IMR-90 (cell line): Measurements from ENCODE around the gene CELF5. TPM values are rescaled to one million over a fixed set of nuclear protein-coding genes. Genes with fewer than 3 reads are reported as not detected.

Experiments used
- ATAC-seq: fragments of 200-7000 bp; cut with Tn5 transposase; 2 replicates; pipeline ENCODE4 v1.9.1; 2020; ENCODE audit warnings: low read depth, mild to moderate bottlenecking, moderate library complexity
- BruUV-seq: library from RNA; stranded (reverse); fragments of 400-500 nt; replicated peaks from 2 replicates; lab custom pipeline; 2021; lab: Mats Ljungman, UMichigan
- CTCF ChIA-PET: fragments of 300-600 bp; formaldehyde crosslinking; extraction: SDS; loops from one replicate; lab custom pipeline; 2021; ENCODE audit warnings: antibody characterized with exemption; lab: Yijun Ruan, JAX
- POLR2A ChIA-PET: fragments of 300-600 bp; sonication (Branson Sonifier 250); formaldehyde crosslinking; loops from one replicate; lab custom pipeline; 2022; ENCODE audit warnings: antibody characterized with exemption; ENCODE audit not compliant: unreplicated experiment; lab: Charles Lee
- DNase-seq: peaks from one replicate; pipeline ENCODE4 v3.0.0; 2013
- H2AFZ ChIP-seq: replicated peaks from 2 replicates; pipeline ENCODE3; 2013; ENCODE audit warnings: low read length, mild to moderate bottlenecking; ENCODE audit not compliant: poor library complexity
- H2AK5ac ChIP-seq: 2 replicates; pipeline ENCODE4 v1.6.1; 2013; ENCODE audit warnings: low read depth, low read length, inconsistent platforms
- H2AK9ac ChIP-seq: replicated peaks from 2 replicates; pipeline ENCODE3; 2013; ENCODE audit warnings: mild to moderate bottlenecking, low read depth, low read length, moderate library complexity; ENCODE audit not compliant: poor library complexity
- H2BK120ac ChIP-seq: 2 replicates; pipeline ENCODE4 v1.6.1; 2013; ENCODE audit warnings: low read depth, low read length, inconsistent platforms
- H2BK15ac ChIP-seq: 3 replicates; pipeline ENCODE4 v1.6.1; 2013; ENCODE audit warnings: low read depth, low read length, inconsistent platforms
- H2BK20ac ChIP-seq: 2 replicates; pipeline ENCODE4 v1.6.1; 2013; ENCODE audit warnings: low read depth, mild to moderate bottlenecking, inconsistent platforms, low read length, moderate library complexity
- H2BK5ac ChIP-seq: 2 replicates; pipeline ENCODE4 v1.6.1; 2013; ENCODE audit warnings: mild to moderate bottlenecking, low read depth, low read length, inconsistent platforms; ENCODE audit not compliant: poor library complexity, severe bottlenecking
- H3K14ac ChIP-seq: replicated peaks from 2 replicates; pipeline ENCODE4 v1.6.1; 2013; ENCODE audit warnings: low read depth, low read length, inconsistent platforms
- H3K18ac ChIP-seq: 2 replicates; pipeline ENCODE4 v1.6.1; 2013; ENCODE audit warnings: low read depth, low read length, control low read depth
- H3K23ac ChIP-seq: 2 replicates; pipeline ENCODE4 v1.6.1; 2013; ENCODE audit warnings: low read depth, low read length, inconsistent platforms
- H3K27ac ChIP-seq: 2 replicates; pipeline ENCODE4 v1.5.1; 2013; ENCODE audit warnings: mild to moderate bottlenecking, control low read depth, low read length; ENCODE audit not compliant: insufficient read depth
- H3K27me3 ChIP-seq: 2 replicates; pipeline ENCODE4 v1.6.1; 2013; ENCODE audit warnings: low read length; ENCODE audit not compliant: control insufficient read depth, insufficient read depth
- H3K36me3 ChIP-seq: 2 replicates; pipeline ENCODE4 v1.6.1; 2013; ENCODE audit warnings: low read length, mixed read lengths; ENCODE audit not compliant: control insufficient read depth, insufficient read depth
- H3K4ac ChIP-seq: 2 replicates; pipeline ENCODE4 v1.6.1; 2013; ENCODE audit warnings: low read depth, low read length, inconsistent platforms
- H3K4me1 ChIP-seq: 2 replicates; pipeline ENCODE4 v1.6.1; 2013; ENCODE audit warnings: low read length, mixed read lengths; ENCODE audit not compliant: control insufficient read depth, insufficient read depth
- H3K4me2 ChIP-seq: 2 replicates; pipeline ENCODE4 v1.6.1; 2013; ENCODE audit warnings: low read depth, mild to moderate bottlenecking, control low read depth, low read length, moderate library complexity
- H3K4me3 ChIP-seq: 2 replicates; pipeline ENCODE4 v1.5.1; 2013; ENCODE audit warnings: low read depth, mild to moderate bottlenecking, control low read depth, low read length, moderate library complexity; ENCODE audit not compliant: insufficient read depth
- H3K56ac ChIP-seq: 2 replicates; pipeline ENCODE4 v1.6.1; 2013; ENCODE audit warnings: low read length, inconsistent platforms; ENCODE audit not compliant: insufficient read depth; ENCODE audit errors: extremely low read depth
- H3K79me1 ChIP-seq, 2 experiments: 2 replicates each; pipeline ENCODE4 v1.6.1; 2013; ENCODE audit warnings: low read length in 2 of 2, inconsistent platforms in 1 of 2, low read depth in 1 of 2
- H3K9ac ChIP-seq: 2 replicates; pipeline ENCODE4 v1.6.1; 2013; ENCODE audit warnings: low read depth, low read length, control low read depth
- H3K9me1 ChIP-seq: 2 replicates; pipeline ENCODE4 v1.6.1; 2013; ENCODE audit warnings: low read length, inconsistent platforms; ENCODE audit not compliant: insufficient read depth
- H3K9me3 ChIP-seq: 2 replicates; pipeline ENCODE4 v1.6.1; 2013; ENCODE audit warnings: low read length; ENCODE audit not compliant: control insufficient read depth, insufficient read depth
- H4K20me1 ChIP-seq: 2 replicates; pipeline ENCODE4 v1.6.1; 2013; ENCODE audit warnings: low read length, inconsistent platforms; ENCODE audit not compliant: insufficient read depth
- H4K5ac ChIP-seq: 2 replicates; pipeline ENCODE4 v1.6.1; 2013; ENCODE audit warnings: mild to moderate bottlenecking, low read depth, low read length, control low read depth
- H4K8ac ChIP-seq, 2 experiments: 2 replicates each; pipeline ENCODE4 v1.6.1; 2013; ENCODE audit warnings: low read depth in 2 of 2, low read length in 2 of 2, control low read depth in 1 of 2, inconsistent platforms in 1 of 2
- H4K91ac ChIP-seq: 2 replicates; pipeline ENCODE4 v1.6.1; 2013; ENCODE audit warnings: low read depth, low read length, inconsistent platforms; ENCODE audit not compliant: insufficient read depth
- BHLHE40 ChIP-seq: fragments of 150-350 bp; IDR thresholded peaks from 2 replicates; pipeline ENCODE4 v1.6.1; 2016; ENCODE audit warnings: mild to moderate bottlenecking, low read depth, low read length
- CEBPB ChIP-seq: IDR thresholded peaks from 2 replicates; pipeline ENCODE4 v1.6.1; 2012; ENCODE audit warnings: low read depth, low read length, improper control_type of control experiment
- CHD1 ChIP-seq: IDR thresholded peaks from 2 replicates; pipeline ENCODE4 v1.6.1; 2012; ENCODE audit warnings: low read depth, low read length, improper control_type of control experiment
- FOS ChIP-seq: fragments of 150-350 bp; IDR thresholded peaks from 2 replicates; pipeline ENCODE4 v1.6.1; 2016; ENCODE audit warnings: low read depth, low read length
- MAZ ChIP-seq: IDR thresholded peaks from 2 replicates; pipeline ENCODE4 v1.6.1; 2012; ENCODE audit warnings: low read depth, mild to moderate bottlenecking, low read length, improper control_type of control experiment, moderate library complexity, borderline replicate concordance
- MXI1 ChIP-seq: IDR thresholded peaks from 2 replicates; pipeline ENCODE4 v1.6.1; 2012; ENCODE audit warnings: low read depth, mild to moderate bottlenecking, low read length, moderate library complexity, borderline replicate concordance
- NFE2L2 ChIP-seq: fragments of 150-350 bp; IDR thresholded peaks from 2 replicates; pipeline ENCODE4 v1.6.1; 2016; ENCODE audit warnings: low read depth, mild to moderate bottlenecking, low read length
- POLR2A ChIP-seq: IDR thresholded peaks from 2 replicates; pipeline ENCODE4 v1.6.1; 2012; ENCODE audit warnings: mild to moderate bottlenecking, low read depth, low read length
- RCOR1 ChIP-seq: IDR thresholded peaks from 2 replicates; pipeline ENCODE4 v1.6.1; 2012; ENCODE audit warnings: mild to moderate bottlenecking, low read length, improper control_type of control experiment; ENCODE audit not compliant: insufficient replicate concordance
- RFX5 ChIP-seq: IDR thresholded peaks from 2 replicates; pipeline ENCODE4 v1.8.0; 2012; ENCODE audit warnings: low read depth, mild to moderate bottlenecking, low read length, moderate library complexity
- SMC3 ChIP-seq: fragments of 150-350 bp; IDR thresholded peaks from 2 replicates; pipeline ENCODE4 v1.6.1; 2016; ENCODE audit warnings: low read depth, mild to moderate bottlenecking, antibody characterized with exemption, low read length, moderate library complexity
- WGBS, 2 experiments: methylation state at CpG; one replicate each; pipeline versions ENCODE4 v1.1.5 to v1.1.7; 2013; ENCODE audit warnings: missing lambda C conversion rate in 2 of 2; ENCODE audit not compliant: insufficient read length in 1 of 2; ENCODE audit errors: extremely low coverage in 2 of 2; 5-methylcytosine and 5-hydroxymethylcytosine counted together
- dilution Hi-C: fragments of 300-500 bp; cut with HindIII; formaldehyde crosslinking; loops from one replicate; pipeline ENCODE4 v1.14.3; 2018; ENCODE audit warnings: low sequenced_read_pairs; ENCODE audit not compliant: unreplicated experiment
- in situ Hi-C: fragments of 300-500 bp; cut with MboI; formaldehyde crosslinking; loops from 3 replicates; pipeline ENCODE4 v1.14.3; 2019; ENCODE audit warnings: low sequenced_read_pairs, inconsistent platforms, mixed read lengths
- intact Hi-C: fragments of 100-400 bp; cut with micrococcal nuclease; formaldehyde crosslinking; loops from 2 replicates; pipeline ENCODE4 v1.10.0; 2022
- polyA plus RNA-seq, 3 experiments: library from polyadenylated mRNA; depleted of rRNA; stranded (reverse); fragments of >200 nt; gene quantifications; 2 replicates each; pipeline ENCODE4 v1.2.3, GENCODE V29; 2012; ENCODE audit warnings: low replicate concordance in 1 of 3
- total RNA-seq: library from RNA; depleted of rRNA; stranded (reverse); fragments of >200 nt; gene quantifications from 2 replicates; pipeline ENCODE4 v1.2.3, GENCODE V29; 2012
- TF ChIP-seq, protein P1 (sequence below): fragments of 150-350 bp; IDR thresholded peaks from 2 replicates; pipeline ENCODE4 v1.6.1; 2017; ENCODE audit warnings: mild to moderate bottlenecking, antibody characterized with exemption, low read length, low read depth

The CELF5 gene
- total and polyA plus RNA-seq, 2 of the 4 experiments (the other 2 are of a cell fraction): 0.02 TPM; not detected in 1

DNA sequence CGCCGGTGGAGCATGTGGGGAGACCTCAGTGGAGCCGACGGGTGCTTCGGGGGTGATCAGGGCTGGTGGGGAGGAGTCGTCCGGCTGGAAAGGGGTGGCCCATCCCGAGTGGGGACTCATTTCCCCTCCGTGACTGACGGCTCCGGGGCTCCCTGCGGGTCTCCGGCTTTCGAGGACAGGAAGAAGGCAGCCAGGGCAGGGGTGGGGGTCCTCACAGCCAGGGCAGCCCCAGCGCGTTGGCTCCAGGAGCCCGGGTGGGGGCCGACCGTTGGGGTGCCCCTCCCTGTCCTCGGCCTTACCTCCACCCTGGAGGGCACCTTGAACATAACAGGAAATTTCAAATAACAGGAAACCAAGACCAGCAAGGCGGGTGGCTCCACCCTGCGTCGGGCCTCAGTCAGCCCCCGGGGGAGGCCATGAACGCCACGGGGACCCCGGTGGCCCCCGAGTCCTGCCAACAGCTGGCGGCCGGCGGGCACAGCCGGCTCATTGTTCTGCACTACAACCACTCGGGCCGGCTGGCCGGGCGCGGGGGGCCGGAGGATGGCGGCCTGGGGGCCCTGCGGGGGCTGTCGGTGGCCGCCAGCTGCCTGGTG, 46.0 kb upstream of the CELF5 start, which contains the start of gene S1PR4:
S1PR4 (plus strand) TSS at position 393 of the 596 bp plus-strand sequence; CDS start at position 417, 24 bp downstream.
- Histone ChIP-seq H2BK20ac (no peak within 1 kb of the TSS), H3K27me3 (no peaks in the 10 kb centered on the region), H3K9ac (no peak within 1 kb of the TSS), H3K4me1 (peaks cover 11% of the 10 kb centered on the region), H2BK120ac (no peak within 1 kb of the TSS), H4K5ac (no peak within 1 kb of the TSS), H3K4me3 (no peak within 1 kb of the TSS), H3K4ac (no peak within 1 kb of the TSS), H2BK15ac (no peak within 1 kb of the TSS), H3K9me3 (no peaks in the 10 kb centered on the region), H3K9me1 (peaks cover 9% of the 10 kb centered on the region; the same call in 1 of the 2 replicates), H3K18ac (no peak within 1 kb of the TSS), H4K8ac (no peak within 1 kb of the TSS), H2AK5ac (no peak within 1 kb of the TSS; the same call in 1 of the 2 replicates), H3K56ac (no peak within 1 kb of the TSS), H3K14ac (no peak within 1 kb of the TSS), H2AK9ac (no peak within 1 kb of the TSS), H3K36me3 (no peaks in the 10 kb centered on the region), H4K20me1 (no peaks in the 10 kb centered on the region), H2BK5ac (no peak within 1 kb of the TSS), H3K4me2 (no peak within 1 kb of the TSS), H3K27ac (no peak within 1 kb of the TSS), H3K79me1 (peaks cover 0 to 5% of the 10 kb centered on the region in 2 experiments; a peak in 1 of 4 replicates), H2AFZ (no peak within 1 kb of the TSS), H3K23ac (no peak within 1 kb of the TSS), H4K91ac (no peak within 1 kb of the TSS)
- in situ Hi-C loops: no loop called here
- BruUV-seq: no TSS peak
- intact Hi-C loops: no loop called here
- dilution Hi-C loops: no loop called here
- ATAC-seq: no peak
- DNase-seq: no peak
- ChIA-PET POLR2A (no interaction called here), CTCF (no interaction called here)
- WGBS, 2 experiments: 84% methylated on average over 13 of the region's 42 CpGs; no CpG with 5 or more reads in 1 of the 2 experiments
- TF ChIP-seq NFE2L2 (no peak), POLR2A (no peak), FOS (no peak), CHD1 (no peak), RFX5 (no peak), SMC3 (no peak), MXI1 (no peak), RCOR1 (no peak), MAZ (no peak), BHLHE40 (no peak), CEBPB (no peak)
- TF ChIP-seq, protein P1, sequence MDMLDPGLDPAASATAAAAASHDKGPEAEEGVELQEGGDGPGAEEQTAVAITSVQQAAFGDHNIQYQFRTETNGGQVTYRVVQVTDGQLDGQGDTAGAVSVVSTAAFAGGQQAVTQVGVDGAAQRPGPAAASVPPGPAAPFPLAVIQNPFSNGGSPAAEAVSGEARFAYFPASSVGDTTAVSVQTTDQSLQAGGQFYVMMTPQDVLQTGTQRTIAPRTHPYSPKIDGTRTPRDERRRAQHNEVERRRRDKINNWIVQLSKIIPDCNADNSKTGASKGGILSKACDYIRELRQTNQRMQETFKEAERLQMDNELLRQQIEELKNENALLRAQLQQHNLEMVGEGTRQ: no peak
